T-helper 1 cell (primary cell): ENCODE results near the gene DPP6.
A peak's percentile ranks its signal among the peaks of the same experiment; 100 is the strongest.
"Not testable (repeated sequence)": the region's sequence is repeated elsewhere in the genome, so short reads cannot be mapped to it uniquely, and the experiment has no call there.

Experiments
- DNase-seq, 5 donors: peaks; one replicate each; pipeline ENCODE4 v3.0.0-alpha.2; 2012 to 2020

Gene DPP6

GRCh38 chr7:154919344-154920225 is 867.4 kb downstream of the DPP6 start:
- no peak for DNase-seq

GRCh38 chr7:154922472-154922871 is 870.3 kb downstream of the DPP6 start:
- not testable (repeated sequence) for DNase-seq

GRCh38 chr7:154927624-154928125 is 875.5 kb downstream of the DPP6 start:
- DNase-seq: peak; percentile 38 to 79 (median 67)

GRCh38 chr7:154928136-154929005 is 876.2 kb downstream of the DPP6 start:
- DNase-seq: peak in 4 of 5 donors; percentile 15 to 92 (median 38)

GRCh38 chr7:154929006-154929726 is 877.0 kb downstream of the DPP6 start:
- DNase-seq: no peak

GRCh38 chr7:154931906-154932305 is 879.7 kb downstream of the DPP6 start:
- no peak for DNase-seq

GRCh38 chr7:154934353-154934952 is 882.3 kb downstream of the DPP6 start:
- DNase-seq: not testable (repeated sequence)

- DNase-seq: no peak
These were observed 885.6 kb downstream of the DPP6 start for GRCh38 chr7:154937837-154938236.

GRCh38 chr7:154942691-154943090 is 890.5 kb downstream of the DPP6 start:
- DNase-seq: no peak
